GM12874 (cell line): ENCODE results near the gene TMEM129.

ENCODE experiments used
- TF ChIP-seq, protein P1 (sequence below): IDR thresholded peaks from 2 replicates; pipeline ENCODE4 v1.5.1; 2011; ENCODE audit warnings: low read depth, mild to moderate bottlenecking, control low read depth, low read length, moderate library complexity; ENCODE audit not compliant: insufficient read depth

Gene TMEM129

DNA sequence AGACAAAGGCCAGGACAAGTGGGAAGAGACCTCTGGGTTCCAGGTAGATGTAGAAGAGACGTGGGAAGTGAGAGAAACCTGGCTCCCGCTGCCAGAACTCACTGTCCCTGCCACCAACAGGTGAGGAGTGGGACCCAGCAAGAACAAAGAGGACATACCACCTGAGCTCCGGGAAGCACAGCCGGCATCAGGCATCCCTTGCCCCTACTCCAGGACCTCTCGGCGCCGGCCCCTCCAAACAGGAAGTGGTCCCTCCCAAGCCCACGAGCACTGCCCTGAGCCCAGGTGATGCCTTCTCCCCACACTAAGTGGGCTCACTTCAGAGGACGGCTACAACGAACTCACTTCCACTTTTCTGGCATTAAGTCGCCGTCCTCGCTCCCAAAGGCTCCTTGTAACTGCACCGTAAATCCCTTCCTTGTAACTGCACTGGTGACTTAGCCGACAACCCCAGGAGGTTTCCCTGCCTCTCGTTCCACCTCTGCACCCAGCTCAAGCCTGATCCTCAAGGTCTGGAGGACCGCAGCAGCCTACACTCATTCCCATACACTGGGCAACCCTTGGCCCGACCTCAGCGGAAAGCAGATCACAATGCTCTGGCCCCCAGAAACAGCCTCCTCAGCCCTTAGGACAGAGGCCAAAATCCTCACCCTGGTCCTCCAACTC, 45.9 kb downstream of the TMEM129 start:
- TF ChIP-seq, protein P1, sequence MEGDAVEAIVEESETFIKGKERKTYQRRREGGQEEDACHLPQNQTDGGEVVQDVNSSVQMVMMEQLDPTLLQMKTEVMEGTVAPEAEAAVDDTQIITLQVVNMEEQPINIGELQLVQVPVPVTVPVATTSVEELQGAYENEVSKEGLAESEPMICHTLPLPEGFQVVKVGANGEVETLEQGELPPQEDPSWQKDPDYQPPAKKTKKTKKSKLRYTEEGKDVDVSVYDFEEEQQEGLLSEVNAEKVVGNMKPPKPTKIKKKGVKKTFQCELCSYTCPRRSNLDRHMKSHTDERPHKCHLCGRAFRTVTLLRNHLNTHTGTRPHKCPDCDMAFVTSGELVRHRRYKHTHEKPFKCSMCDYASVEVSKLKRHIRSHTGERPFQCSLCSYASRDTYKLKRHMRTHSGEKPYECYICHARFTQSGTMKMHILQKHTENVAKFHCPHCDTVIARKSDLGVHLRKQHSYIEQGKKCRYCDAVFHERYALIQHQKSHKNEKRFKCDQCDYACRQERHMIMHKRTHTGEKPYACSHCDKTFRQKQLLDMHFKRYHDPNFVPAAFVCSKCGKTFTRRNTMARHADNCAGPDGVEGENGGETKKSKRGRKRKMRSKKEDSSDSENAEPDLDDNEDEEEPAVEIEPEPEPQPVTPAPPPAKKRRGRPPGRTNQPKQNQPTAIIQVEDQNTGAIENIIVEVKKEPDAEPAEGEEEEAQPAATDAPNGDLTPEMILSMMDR = no peak

DNA sequence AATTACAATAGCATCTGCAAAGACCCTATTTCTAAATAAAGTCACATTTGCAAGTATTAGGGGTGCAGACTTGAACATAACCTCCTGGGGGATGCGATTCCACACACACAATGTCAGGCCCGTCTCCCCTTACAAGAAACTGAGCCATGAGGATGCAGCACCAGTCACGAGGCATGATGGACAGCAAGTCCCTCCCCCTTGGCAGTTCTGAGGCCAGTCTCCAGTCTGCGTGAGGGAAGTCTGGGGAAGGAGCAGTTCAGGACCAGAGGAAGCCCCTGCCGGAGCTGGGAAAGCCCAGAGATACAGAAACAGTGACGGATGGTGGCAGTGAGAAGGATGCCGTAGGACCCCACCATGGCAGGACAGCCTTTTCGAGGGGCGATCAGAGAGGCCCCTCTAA, 46.4 kb downstream of the TMEM129 start:
- TF ChIP-seq, protein P1 = no peak

DNA sequence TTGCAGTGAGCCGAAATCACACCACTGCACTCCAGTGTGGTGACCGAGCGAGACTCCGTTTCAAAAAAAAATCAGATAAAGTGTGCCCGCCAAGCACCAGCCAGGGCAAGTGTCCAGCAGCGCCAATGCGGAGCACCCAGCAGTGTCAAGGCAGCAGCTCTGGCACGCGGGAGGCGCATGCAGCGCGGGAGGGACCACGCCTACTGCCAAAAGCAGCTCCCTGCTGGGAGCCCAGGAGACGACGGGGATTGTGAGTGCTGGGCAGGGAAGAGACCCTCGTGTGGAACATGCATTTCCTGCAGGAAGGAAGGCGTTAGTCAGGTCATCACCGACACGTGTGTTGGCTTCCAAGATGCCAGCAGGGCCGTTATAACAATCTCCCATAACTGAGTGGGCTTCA, 47.5 kb downstream of the TMEM129 start:
- TF ChIP-seq, protein P1 = no peak

DNA sequence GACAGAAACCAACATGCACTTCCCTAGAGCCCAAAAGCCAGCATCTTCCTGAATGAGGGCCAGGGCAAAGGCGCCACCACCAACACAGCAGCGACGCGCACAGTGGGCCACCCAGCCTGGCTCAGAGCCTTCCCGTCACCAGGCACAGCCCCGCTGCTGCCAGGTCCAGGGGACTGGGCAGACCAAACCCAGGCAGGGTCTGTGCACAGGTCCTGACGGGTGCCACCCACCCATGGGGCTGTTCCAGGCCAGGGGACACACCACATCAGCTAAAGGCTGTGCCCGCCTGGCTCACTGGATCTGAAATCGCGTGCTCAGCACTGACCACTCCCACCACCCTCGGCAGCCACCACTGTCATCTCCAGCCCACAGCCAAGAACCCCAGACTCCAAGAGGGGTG, 50.8 kb downstream of the TMEM129 start:
- TF ChIP-seq, protein P1 = no peak

DNA sequence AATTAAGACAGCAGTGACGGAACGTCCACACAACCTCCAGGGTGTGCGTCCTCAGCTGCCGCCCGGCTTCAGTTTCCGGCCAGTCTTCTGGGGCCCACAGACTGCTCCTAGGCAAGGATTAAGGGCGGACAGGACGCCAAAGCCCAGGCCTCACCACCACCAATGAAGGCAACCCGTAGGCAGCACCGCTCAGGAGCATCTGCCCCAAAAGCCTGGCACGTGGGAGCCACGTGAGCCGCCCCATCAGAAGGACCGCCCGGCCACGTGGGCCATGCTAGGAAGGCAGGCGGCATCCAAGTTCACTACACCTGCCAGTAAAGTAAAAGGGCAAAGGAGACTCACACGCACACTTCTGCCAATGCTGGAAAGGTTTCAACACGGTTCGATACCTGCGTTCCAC, 51.3 kb downstream of the TMEM129 start:
- TF ChIP-seq, protein P1 = no peak

DNA sequence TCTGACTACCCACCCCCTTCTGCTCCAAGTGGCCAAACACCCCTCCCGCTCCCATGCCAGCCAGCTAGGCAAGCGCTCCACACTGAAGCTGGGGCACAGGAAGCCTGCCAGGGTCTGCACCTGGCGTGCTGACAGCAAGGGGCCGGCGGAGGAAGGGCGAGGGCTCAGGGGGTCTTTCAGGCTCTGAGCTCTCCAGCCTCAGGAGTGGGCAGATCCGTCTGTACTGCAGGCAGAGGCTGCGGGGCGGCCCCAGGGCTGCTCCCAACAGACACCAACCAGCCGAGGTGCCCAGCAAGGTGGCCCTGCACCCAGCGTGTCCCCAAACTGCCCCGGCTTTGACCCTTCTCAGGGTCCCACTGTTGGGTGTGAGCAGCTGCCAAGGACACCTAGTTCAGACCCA, 51.9 kb downstream of the TMEM129 start:
- TF ChIP-seq, protein P1 = no peak

DNA sequence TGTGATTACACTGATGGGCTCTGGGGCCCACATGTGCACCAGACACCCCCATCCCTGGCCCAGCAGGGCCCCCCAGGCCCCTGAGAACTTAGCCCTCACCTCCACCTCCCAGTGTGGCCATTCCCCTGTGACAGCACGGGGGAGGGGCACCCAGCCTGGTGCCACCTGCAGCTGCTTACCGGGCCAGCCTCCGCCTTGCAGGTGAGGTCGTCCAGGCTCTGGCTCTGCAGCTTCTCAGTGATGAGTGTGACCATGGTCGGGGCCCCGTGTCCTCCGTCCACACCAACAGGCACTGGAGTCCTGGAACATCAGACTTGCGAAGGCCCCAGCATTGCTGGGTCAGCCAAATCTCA, 52.7 kb downstream of the TMEM129 start:
- TF ChIP-seq, protein P1 = no peak

DNA sequence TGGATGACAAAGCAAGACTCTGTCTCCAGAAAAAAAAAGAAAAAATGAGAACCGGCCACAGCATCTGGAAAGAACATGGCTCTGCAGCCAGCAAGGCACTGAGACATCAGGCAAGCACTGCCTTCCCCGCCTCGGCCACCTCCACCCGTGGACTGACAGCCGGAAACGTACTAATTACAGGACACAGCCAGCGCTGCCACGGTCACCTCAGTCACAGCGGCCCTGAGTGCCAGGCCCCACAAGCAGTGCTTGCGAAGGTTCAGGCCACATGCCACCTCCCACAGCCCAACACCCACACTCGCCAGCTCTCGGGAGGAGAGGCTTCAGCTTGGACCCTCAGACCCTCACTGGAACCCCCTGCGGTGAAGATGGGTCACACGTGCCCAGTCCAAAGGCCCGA, 53.9 kb downstream of the TMEM129 start:
- TF ChIP-seq, protein P1 = no peak
